Measurements from ENCODE around the gene TRMT11. TPM values are rescaled to one million over a fixed set of nuclear protein-coding genes. Genes with fewer than 3 reads are reported as not detected.

The TRMT11 gene
- total and polyA plus RNA-seq, 10 of the 15 experiments (the other 5 are each of a cell fraction or from before 2014, with no cell fraction given), result 34.0 to 81.1 (median 43.7) TPM

DNA sequence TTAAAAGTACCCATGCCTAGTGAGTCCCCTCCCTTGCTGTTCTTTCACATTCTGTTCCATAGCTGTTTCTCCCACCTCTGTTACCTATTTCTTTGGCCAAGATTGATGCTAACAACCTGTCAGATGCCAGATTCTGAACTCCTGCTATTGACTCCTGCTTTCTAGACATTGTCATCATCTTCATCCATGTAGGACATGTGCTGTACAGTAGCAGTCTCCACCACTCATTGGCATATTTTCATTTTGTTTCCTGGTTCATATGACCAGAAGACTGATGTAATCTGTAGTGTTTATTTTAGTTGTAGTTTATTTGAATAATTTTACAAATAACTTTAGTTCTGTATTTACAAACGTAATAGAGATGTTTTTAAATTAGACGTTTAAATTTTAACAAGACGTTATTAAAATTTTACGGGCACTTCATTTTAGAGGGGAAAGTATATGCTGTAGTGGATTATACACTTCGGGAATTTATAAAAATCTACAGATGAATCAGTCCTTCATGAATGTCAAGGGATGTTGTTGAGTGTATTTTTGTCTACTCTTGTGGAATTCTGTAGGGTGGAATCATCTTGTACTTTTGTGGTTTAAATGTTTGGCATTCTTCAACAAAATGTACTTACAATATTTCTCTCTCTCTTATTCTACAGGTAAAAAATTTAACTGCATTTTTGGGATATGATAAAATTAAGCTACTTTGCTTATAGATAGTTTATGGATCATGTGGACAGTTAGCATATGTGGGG is 34.1 kb downstream of the TRMT11 start (continued):
- TF ChIP-seq, protein P1, sequence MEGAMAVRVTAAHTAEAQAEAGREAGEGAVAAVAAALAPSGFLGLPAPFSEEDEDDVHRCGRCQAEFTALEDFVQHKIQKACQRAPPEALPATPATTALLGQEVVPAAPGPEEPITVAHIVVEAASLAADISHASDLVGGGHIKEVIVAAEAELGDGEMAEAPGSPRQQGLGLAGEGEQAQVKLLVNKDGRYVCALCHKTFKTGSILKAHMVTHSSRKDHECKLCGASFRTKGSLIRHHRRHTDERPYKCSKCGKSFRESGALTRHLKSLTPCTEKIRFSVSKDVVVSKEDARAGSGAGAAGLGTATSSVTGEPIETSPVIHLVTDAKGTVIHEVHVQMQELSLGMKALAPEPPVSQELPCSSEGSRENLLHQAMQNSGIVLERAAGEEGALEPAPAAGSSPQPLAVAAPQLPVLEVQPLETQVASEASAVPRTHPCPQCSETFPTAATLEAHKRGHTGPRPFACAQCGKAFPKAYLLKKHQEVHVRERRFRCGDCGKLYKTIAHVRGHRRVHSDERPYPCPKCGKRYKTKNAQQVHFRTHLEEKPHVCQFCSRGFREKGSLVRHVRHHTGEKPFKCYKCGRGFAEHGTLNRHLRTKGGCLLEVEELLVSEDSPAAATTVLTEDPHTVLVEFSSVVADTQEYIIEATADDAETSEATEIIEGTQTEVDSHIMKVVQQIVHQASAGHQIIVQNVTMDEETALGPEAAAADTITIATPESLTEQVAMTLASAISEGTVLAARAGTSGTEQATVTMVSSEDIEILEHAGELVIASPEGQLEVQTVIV (IDR thresholded peaks at IDR 0.05; ENCODE audit: borderline replicate concordance, partially characterized antibody), result no peak
- TF ChIP-seq, protein P2, sequence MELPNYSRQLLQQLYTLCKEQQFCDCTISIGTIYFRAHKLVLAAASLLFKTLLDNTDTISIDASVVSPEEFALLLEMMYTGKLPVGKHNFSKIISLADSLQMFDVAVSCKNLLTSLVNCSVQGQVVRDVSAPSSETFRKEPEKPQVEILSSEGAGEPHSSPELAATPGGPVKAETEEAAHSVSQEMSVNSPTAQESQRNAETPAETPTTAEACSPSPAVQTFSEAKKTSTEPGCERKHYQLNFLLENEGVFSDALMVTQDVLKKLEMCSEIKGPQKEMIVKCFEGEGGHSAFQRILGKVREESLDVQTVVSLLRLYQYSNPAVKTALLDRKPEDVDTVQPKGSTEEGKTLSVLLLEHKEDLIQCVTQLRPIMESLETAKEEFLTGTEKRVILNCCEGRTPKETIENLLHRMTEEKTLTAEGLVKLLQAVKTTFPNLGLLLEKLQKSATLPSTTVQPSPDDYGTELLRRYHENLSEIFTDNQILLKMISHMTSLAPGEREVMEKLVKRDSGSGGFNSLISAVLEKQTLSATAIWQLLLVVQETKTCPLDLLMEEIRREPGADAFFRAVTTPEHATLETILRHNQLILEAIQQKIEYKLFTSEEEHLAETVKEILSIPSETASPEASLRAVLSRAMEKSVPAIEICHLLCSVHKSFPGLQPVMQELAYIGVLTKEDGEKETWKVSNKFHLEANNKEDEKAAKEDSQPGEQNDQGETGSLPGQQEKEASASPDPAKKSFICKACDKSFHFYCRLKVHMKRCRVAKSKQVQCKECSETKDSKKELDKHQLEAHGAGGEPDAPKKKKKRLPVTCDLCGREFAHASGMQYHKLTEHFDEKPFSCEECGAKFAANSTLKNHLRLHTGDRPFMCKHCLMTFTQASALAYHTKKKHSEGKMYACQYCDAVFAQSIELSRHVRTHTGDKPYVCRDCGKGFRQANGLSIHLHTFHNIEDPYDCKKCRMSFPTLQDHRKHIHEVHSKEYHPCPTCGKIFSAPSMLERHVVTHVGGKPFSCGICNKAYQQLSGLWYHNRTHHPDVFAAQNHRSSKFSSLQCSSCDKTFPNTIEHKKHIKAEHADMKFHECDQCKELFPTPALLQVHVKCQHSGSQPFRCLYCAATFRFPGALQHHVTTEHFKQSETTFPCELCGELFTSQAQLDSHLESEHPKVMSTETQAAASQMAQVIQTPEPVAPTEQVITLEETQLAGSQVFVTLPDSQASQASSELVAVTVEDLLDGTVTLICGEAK (IDR thresholded peaks at IDR 0.05; ENCODE audit: borderline replicate concordance), result no peak
- TF ChIP-seq, protein P3, sequence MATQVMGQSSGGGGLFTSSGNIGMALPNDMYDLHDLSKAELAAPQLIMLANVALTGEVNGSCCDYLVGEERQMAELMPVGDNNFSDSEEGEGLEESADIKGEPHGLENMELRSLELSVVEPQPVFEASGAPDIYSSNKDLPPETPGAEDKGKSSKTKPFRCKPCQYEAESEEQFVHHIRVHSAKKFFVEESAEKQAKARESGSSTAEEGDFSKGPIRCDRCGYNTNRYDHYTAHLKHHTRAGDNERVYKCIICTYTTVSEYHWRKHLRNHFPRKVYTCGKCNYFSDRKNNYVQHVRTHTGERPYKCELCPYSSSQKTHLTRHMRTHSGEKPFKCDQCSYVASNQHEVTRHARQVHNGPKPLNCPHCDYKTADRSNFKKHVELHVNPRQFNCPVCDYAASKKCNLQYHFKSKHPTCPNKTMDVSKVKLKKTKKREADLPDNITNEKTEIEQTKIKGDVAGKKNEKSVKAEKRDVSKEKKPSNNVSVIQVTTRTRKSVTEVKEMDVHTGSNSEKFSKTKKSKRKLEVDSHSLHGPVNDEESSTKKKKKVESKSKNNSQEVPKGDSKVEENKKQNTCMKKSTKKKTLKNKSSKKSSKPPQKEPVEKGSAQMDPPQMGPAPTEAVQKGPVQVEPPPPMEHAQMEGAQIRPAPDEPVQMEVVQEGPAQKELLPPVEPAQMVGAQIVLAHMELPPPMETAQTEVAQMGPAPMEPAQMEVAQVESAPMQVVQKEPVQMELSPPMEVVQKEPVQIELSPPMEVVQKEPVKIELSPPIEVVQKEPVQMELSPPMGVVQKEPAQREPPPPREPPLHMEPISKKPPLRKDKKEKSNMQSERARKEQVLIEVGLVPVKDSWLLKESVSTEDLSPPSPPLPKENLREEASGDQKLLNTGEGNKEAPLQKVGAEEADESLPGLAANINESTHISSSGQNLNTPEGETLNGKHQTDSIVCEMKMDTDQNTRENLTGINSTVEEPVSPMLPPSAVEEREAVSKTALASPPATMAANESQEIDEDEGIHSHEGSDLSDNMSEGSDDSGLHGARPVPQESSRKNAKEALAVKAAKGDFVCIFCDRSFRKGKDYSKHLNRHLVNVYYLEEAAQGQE (IDR thresholded peaks at IDR 0.05; ENCODE audit: low read depth, low read length), result no peak
- no peak for TF ChIP-seq ZNF24 (IDR thresholded peaks at IDR 0.05)
- no peak for TF ChIP-seq ZNF274 (IDR thresholded peaks at IDR 0.05; ENCODE audit: insufficient read depth, insufficient read length)
- TF ChIP-seq, protein P4, sequence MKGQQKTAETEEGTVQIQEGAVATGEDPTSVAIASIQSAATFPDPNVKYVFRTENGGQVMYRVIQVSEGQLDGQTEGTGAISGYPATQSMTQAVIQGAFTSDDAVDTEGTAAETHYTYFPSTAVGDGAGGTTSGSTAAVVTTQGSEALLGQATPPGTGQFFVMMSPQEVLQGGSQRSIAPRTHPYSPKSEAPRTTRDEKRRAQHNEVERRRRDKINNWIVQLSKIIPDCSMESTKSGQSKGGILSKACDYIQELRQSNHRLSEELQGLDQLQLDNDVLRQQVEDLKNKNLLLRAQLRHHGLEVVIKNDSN (IDR thresholded peaks at IDR 0.05; ENCODE audit: borderline replicate concordance, extremely low read length, insufficient read depth, low read depth, low read length), result no peak
- no peak for TF ChIP-seq NR2F1 (conservative IDR thresholded peaks at IDR 0.05)
- TF ChIP-seq IKZF1 (conservative IDR thresholded peaks at IDR 0.05), result no peak
- TF ChIP-seq TBL1XR1 (IDR thresholded peaks at IDR 0.05; ENCODE audit: low read depth, low read length), result no peak
- TF ChIP-seq, protein P5, sequence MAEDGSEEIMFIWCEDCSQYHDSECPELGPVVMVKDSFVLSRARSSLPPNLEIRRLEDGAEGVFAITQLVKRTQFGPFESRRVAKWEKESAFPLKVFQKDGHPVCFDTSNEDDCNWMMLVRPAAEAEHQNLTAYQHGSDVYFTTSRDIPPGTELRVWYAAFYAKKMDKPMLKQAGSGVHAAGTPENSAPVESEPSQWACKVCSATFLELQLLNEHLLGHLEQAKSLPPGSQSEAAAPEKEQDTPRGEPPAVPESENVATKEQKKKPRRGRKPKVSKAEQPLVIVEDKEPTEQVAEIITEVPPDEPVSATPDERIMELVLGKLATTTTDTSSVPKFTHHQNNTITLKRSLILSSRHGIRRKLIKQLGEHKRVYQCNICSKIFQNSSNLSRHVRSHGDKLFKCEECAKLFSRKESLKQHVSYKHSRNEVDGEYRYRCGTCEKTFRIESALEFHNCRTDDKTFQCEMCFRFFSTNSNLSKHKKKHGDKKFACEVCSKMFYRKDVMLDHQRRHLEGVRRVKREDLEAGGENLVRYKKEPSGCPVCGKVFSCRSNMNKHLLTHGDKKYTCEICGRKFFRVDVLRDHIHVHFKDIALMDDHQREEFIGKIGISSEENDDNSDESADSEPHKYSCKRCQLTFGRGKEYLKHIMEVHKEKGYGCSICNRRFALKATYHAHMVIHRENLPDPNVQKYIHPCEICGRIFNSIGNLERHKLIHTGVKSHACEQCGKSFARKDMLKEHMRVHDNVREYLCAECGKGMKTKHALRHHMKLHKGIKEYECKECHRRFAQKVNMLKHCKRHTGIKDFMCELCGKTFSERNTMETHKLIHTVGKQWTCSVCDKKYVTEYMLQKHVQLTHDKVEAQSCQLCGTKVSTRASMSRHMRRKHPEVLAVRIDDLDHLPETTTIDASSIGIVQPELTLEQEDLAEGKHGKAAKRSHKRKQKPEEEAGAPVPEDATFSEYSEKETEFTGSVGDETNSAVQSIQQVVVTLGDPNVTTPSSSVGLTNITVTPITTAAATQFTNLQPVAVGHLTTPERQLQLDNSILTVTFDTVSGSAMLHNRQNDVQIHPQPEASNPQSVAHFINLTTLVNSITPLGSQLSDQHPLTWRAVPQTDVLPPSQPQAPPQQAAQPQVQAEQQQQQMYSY (CRISPR knock-in tag; IDR thresholded peaks at IDR 0.05), result no peak
